ENCODE data around the gene SARS2. TPM values are rescaled to one million over a fixed set of nuclear protein-coding genes. Genes with fewer than 3 reads are reported as not detected.

Gene SARS2
- total RNA-seq, 1 experiment from 2014 or later = 57.4 TPM

- no peak overlapping the region for H2AK5ac ChIP-seq (ENCODE audit: insufficient read length, low read length)
- no peaks in the 10 kb centered on the region for H3K79me2 ChIP-seq (ENCODE audit: insufficient read depth, low read length)
- no peak overlapping the region for H3K4me2 ChIP-seq (ENCODE audit: insufficient read depth, insufficient read length, low read length)
- no peak overlapping the region for H4K5ac ChIP-seq (ENCODE audit: insufficient read length, low read depth, low read length)
- H2BK120ac ChIP-seq (ENCODE audit: low read depth, low read length, poor library complexity, severe bottlenecking) = no peak overlapping the region
- no peaks in the 10 kb centered on the region for H3K79me1 ChIP-seq (ENCODE audit: insufficient read depth, low read depth, low read length, poor library complexity, severe bottlenecking)
- no peak for DNase-seq
- H3K56ac ChIP-seq (ENCODE audit: insufficient read length, low read depth, low read length) = no peak overlapping the region
- no peak overlapping the region for H3K23ac ChIP-seq (ENCODE audit: insufficient read length, low read depth, low read length)
- no peak overlapping the region for H2BK12ac ChIP-seq (ENCODE audit: insufficient read length, low read depth, low read length)
- H4K8ac ChIP-seq (replicated peaks; ENCODE audit: insufficient read length, low read depth, low read length) = no peak overlapping the region
- no peaks in the 10 kb centered on the region for H3K9me3 ChIP-seq (ENCODE audit: control insufficient read depth, low read depth, low read length)
- H3K27me3 ChIP-seq (ENCODE audit: insufficient read depth, low read length) = no peaks in the 10 kb centered on the region
- no peaks in the 10 kb centered on the region for H3K4me1 Mint-ChIP-seq
- H3K23me2 ChIP-seq (ENCODE audit: insufficient read length, low read depth, low read length, poor library complexity, severe bottlenecking) = no peaks in the 10 kb centered on the region
- no peak overlapping the region for H3K4me3 Mint-ChIP-seq
- H2AFZ ChIP-seq (ENCODE audit: low read length) = no peak overlapping the region
- H3K9me3 Mint-ChIP-seq = no peaks in the 10 kb centered on the region
- no peaks in the 10 kb centered on the region for H3K4me1 ChIP-seq (ENCODE audit: insufficient read depth, low read length)
- no peak overlapping the region for H3K14ac ChIP-seq (ENCODE audit: insufficient read depth, low read length)
- no peak for TF ChIP-seq CTCF (conservative IDR thresholded peaks at IDR 0.05)
- H2BK5ac ChIP-seq (ENCODE audit: insufficient read length, low read length) = no peak overlapping the region
- no peak overlapping the region for H3T11ph ChIP-seq (ENCODE audit: low read length)
- no peak overlapping the region for H2BK15ac ChIP-seq (ENCODE audit: low read depth, low read length)
- no peak overlapping the region for H3K27ac ChIP-seq (ENCODE audit: insufficient read length, low read depth, low read length)
- H3K18ac ChIP-seq (ENCODE audit: insufficient read length, low read depth, low read length) = no peak overlapping the region
- no CpG with 5 or more reads among the region's 14 CpGs for WGBS (ENCODE audit: extremely low coverage, insufficient read length, low lambda C conversion rate)
- no peak overlapping the region for H3K9ac ChIP-seq (ENCODE audit: extremely low read depth, insufficient read length, low read length)
- no peak overlapping the region for H3K27ac Mint-ChIP-seq
- H3K36me3 Mint-ChIP-seq (ENCODE audit: insufficient read depth in 1 of 3, low read depth in 3 of 3) = peaks cover 23 to 41% (median 27%) of the 10 kb centered on the region in 3 experiments; a peak in 6 of 7 replicates
- no peak overlapping the region for H3K4ac ChIP-seq (ENCODE audit: low read depth, low read length)
- H2BK20ac ChIP-seq (ENCODE audit: low read depth, low read length, poor library complexity, severe bottlenecking) = no peak overlapping the region
- H3K27me3 Mint-ChIP-seq (ENCODE audit: low read depth) = no peaks in the 10 kb centered on the region
- no peaks in the 10 kb centered on the region for H4K20me1 ChIP-seq (ENCODE audit: control insufficient read depth, insufficient read depth, insufficient read length)
- no peak overlapping the region for H4K91ac ChIP-seq (ENCODE audit: insufficient read length, low read depth, low read length)
Observed at GRCh38 chr19:38920602-38921419, 9.8 kb downstream of the SARS2 start.
